ENCODE data around the gene PHLPP1. TPM values are rescaled to one million over a fixed set of nuclear protein-coding genes. Genes with fewer than 3 reads are reported as not detected.

The PHLPP1 gene
- total RNA-seq, 1 donor from 2014 or later: 29.6 TPM

- Mint-ChIP-seq H3K27ac (ENCODE audit: unreplicated experiment) (no peak overlapping the region), H3K4me1 (peaks cover 15% of the 10 kb centered on the region), H3K4me3 (no peak overlapping the region), H3K27me3 (ENCODE audit: low read depth) (no peaks in the 10 kb centered on the region), H3K9me3 (peaks cover 2% of the 10 kb centered on the region), H3K36me3 (ENCODE audit: low read depth) (peaks cover 2% of the 10 kb centered on the region)
- TF ChIP-seq CTCF (conservative IDR thresholded peaks at IDR 0.05): no peak
- no peak for DNase-seq (ENCODE audit: low read depth, low spot score)
Observed at GRCh38 chr18:62682371-62682770, 33.0 kb upstream of the PHLPP1 start.

GRCh38 chr18:62683935-62684334 is 31.4 kb upstream of the PHLPP1 start:
- H3K36me3 Mint-ChIP-seq (ENCODE audit: low read depth): peaks cover 5% of the 10 kb centered on the region
- peaks cover 14% of the 10 kb centered on the region for H3K4me1 Mint-ChIP-seq
- no peaks in the 10 kb centered on the region for H3K27me3 Mint-ChIP-seq (ENCODE audit: low read depth)
- no peak overlapping the region for H3K4me3 Mint-ChIP-seq
- no peak for TF ChIP-seq CTCF (conservative IDR thresholded peaks at IDR 0.05)
- no peak for DNase-seq (ENCODE audit: low read depth, low spot score)
- H3K27ac Mint-ChIP-seq (ENCODE audit: unreplicated experiment): no peak overlapping the region
- peaks cover 9% of the 10 kb centered on the region for H3K9me3 Mint-ChIP-seq

GRCh38 chr18:62688743-62689317 is 26.5 kb upstream of the PHLPP1 start:
- DNase-seq (ENCODE audit: low read depth, low spot score): no peak
- Mint-ChIP-seq H3K27ac (ENCODE audit: unreplicated experiment) (no peak overlapping the region), H3K36me3 (ENCODE audit: low read depth) (peaks cover 9% of the 10 kb centered on the region), H3K4me1 (peaks cover 24% of the 10 kb centered on the region), H3K9me3 (peaks cover 12% of the 10 kb centered on the region), H3K27me3 (ENCODE audit: low read depth) (no peaks in the 10 kb centered on the region), H3K4me3 (no peak overlapping the region)
- TF ChIP-seq CTCF (conservative IDR thresholded peaks at IDR 0.05): no peak

GRCh38 chr18:62690236-62690815 is 25.0 kb upstream of the PHLPP1 start:
- Mint-ChIP-seq H3K9me3 (peaks cover 9% of the 10 kb centered on the region), H3K36me3 (ENCODE audit: low read depth) (peaks cover 7% of the 10 kb centered on the region), H3K4me1 (peaks cover 22% of the 10 kb centered on the region), H3K27ac (ENCODE audit: unreplicated experiment) (no peak overlapping the region), H3K4me3 (peak overlapping the region; percentile 20), H3K27me3 (ENCODE audit: low read depth) (no peaks in the 10 kb centered on the region)
- TF ChIP-seq CTCF (conservative IDR thresholded peaks at IDR 0.05): no peak
- no peak for DNase-seq (ENCODE audit: low read depth, low spot score)

GRCh38 chr18:62693659-62694058 is 21.7 kb upstream of the PHLPP1 start:
- no peak overlapping the region for H3K4me3 Mint-ChIP-seq
- DNase-seq (ENCODE audit: low read depth, low spot score): no peak
- H3K27ac Mint-ChIP-seq (ENCODE audit: unreplicated experiment): no peak overlapping the region
- H3K4me1 Mint-ChIP-seq: peaks cover 22% of the 10 kb centered on the region
- peaks cover 8% of the 10 kb centered on the region for H3K9me3 Mint-ChIP-seq
- TF ChIP-seq CTCF (conservative IDR thresholded peaks at IDR 0.05): no peak
- peaks cover 3% of the 10 kb centered on the region for H3K36me3 Mint-ChIP-seq (ENCODE audit: low read depth)
- H3K27me3 Mint-ChIP-seq (ENCODE audit: low read depth): no peaks in the 10 kb centered on the region
